LNCaP clone FGC (cell line): ENCODE measurements around the gene OR6B2.

Source experiments
- DNase-seq: peaks from one replicate; pipeline ENCODE4 v3.0.0-alpha.2; 2011; ENCODE audit warnings: low read depth
- H3K4me3 ChIP-seq: 2 replicates; pipeline ENCODE4 v1.5.1; 2011; ENCODE audit warnings: mild to moderate bottlenecking, low read depth, low read length, control low read depth
- CTCF ChIP-seq: IDR thresholded peaks from 2 replicates; pipeline ENCODE4 v1.5.1; 2012; ENCODE audit warnings: mild to moderate bottlenecking; ENCODE audit not compliant: control insufficient read depth, insufficient read depth; ENCODE audit errors: extremely low read depth

The OR6B2 gene

DNA sequence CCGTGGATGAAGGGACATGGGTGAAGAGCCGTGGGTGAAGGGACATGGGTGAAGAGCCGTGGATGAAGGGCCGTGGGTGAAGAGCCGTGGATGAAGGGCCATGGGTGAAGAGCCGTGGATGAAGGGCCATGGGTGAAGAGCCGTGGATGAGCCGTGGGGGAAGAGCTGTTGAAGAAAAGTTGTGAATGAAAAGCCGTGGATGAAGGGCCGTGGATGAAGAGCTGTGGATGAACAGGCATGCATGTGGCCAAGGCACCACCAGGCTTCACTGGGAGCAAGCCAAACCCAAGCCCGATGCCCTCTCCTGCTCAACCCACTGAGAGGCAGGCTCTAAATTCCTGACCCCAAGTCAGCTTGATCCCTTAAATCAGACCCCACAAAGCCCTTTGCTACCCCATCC lies 12.5 kb upstream of the OR6B2 start:
- DNase-seq, result no peak
- no peak overlapping the region for H3K4me3 ChIP-seq
- no peak for TF ChIP-seq CTCF

- no peak overlapping the region for H3K4me3 ChIP-seq
- no peak for TF ChIP-seq CTCF
- DNase-seq, result no peak
Measured at GRCh38 chr2:240041363-240041762, 11.1 kb upstream of the OR6B2 start.

- DNase-seq, result no peak
- no peak for TF ChIP-seq CTCF
- H3K4me3 ChIP-seq, result no peak overlapping the region
Measured at GRCh38 chr2:240037358-240037757, 7.1 kb upstream of the OR6B2 start.

DNA sequence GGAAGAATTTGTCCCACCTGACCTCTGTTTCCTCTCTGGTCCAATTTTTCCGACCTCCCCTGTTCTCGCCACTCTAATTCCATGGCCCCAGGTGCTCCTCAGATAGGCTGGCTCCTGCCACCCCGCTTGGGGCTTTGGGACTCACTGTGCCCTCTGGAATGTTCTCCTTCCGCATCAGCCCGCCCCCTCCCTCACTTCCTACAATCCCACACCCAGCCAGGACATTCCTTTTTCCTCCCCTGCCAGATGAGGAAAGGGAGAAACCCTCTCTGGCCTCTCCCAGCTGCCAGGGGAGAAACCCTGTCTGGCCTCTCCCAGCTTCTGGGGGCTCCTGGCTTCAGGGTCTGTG lies 3.1 kb upstream of the OR6B2 start:
- H3K4me3 ChIP-seq, result no peak overlapping the region
- TF ChIP-seq CTCF, result no peak
- no peak for DNase-seq

DNA sequence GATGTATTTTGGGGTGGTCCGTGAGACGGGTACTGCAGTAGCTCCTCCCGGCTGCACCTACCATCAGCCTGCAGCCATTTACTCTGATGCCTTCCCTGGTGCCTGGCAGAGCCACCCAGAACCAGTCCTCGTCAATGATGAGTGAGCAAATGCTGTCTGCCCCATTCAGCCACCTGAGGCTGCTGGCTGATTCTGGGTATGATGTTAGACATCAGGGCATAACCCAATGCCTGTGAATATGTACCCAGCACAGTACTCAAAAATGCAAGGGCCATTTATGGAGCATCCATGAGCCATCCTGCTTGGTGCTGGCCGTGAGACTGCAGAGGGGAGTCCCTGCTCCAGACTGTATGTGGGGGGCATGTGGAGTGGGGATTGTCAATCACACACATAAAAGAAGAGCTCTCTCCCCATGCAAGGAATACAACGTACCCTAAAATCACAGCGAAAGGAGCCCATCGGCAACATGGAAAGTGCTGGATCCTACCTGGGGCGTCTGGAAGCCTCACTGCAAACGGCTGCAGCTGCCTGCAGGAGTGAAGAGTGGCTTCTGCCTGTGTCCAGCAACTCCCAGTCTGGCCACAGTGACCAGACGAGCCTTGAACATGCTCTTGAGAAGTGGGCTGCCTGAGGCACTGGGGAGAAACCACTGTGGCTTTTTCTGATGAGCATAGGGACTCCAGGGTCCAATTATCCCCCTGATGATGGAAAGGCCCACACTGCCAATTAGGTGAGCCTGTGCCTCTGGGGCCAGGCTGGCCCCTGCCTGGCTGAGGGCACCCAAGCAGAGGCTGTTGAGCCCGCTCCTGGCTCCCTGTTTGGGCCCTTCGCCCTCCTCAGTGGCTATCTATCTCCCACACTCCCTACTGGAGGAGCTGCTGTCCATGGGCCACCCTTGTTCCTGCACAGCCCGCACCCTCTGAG lies 2.4 kb upstream of the OR6B2 start:
- no peak overlapping the region for H3K4me3 ChIP-seq
- DNase-seq, result no peak
- TF ChIP-seq CTCF, result no peak

GRCh38 chr2:240024766-240025165 lies 5.5 kb downstream of the OR6B2 start:
- DNase-seq, result no peak
- H3K4me3 ChIP-seq, result peak overlapping the region; percentile 91

More at GRCh38 chr2:240024766-240025165, 5.5 kb downstream of the OR6B2 start:
- TF ChIP-seq CTCF, result no peak
